ENCODE measurements around the gene HES5.

- TF ChIP-seq BHLHE40 (IDR thresholded peaks at IDR 0.05; ENCODE audit: low read depth, low read length) (no peak), CTCF (IDR thresholded peaks at IDR 0.05) (no peak), PBX3 (IDR thresholded peaks at IDR 0.05) (no peak), JUNB (IDR thresholded peaks at IDR 0.05) (no peak), MYC (IDR thresholded peaks at IDR 0.05; ENCODE audit: borderline replicate concordance, low read length) (no peak), CBX2 (IDR thresholded peaks at IDR 0.05; ENCODE audit: borderline replicate concordance, low read depth) (no peak), PHF8 (IDR thresholded peaks at IDR 0.05; ENCODE audit: borderline replicate concordance, low read depth) (no peak), HDAC2 (IDR thresholded peaks at IDR 0.05) (no peak), EP300 (IDR thresholded peaks at IDR 0.05) (no peak), POLR2A (IDR thresholded peaks at IDR 0.05; ENCODE audit: low read length) (no peak), RAD21 (conservative IDR thresholded peaks at IDR 0.05 in 1 of 2, IDR thresholded peaks at IDR 0.05 in 1 of 2) (no peak)
Observed at GRCh38 chr1:2561446-2561845, 31.4 kb upstream of the HES5 start.
